Bone marrow (tissue), 2 donors: ENCODE measurements around the gene RRAS2.
"Not testable (repeated sequence)": the region's sequence is repeated elsewhere in the genome, so short reads cannot be mapped to it uniquely, and the experiment has no call there.

Experiments used
- DNase-seq, 2 donors: peaks; one replicate each; lab custom pipeline; 2025; lab: John Stamatoyannopoulos, UW

Gene RRAS2

DNA sequence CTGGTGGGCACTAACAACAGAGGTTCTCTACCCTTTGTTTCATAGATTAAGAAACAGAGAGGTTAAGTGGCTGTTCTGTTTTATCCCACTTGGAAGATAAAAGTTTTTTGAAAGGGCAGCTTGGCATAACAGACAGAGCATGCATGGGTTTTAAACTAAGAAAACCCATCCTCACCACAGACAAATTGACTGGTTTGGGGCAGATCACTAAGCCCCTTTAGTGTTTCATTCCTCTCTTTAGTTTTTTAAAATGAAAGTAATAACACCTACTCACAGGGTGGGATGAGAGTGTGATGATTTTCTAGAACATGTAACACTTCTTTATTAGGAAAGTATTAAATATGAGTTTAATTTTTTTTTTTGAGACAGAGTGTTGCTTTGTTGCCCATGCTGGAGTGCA lies 12.3 kb upstream of the RRAS2 start:
- DNase-seq: no peak

DNA sequence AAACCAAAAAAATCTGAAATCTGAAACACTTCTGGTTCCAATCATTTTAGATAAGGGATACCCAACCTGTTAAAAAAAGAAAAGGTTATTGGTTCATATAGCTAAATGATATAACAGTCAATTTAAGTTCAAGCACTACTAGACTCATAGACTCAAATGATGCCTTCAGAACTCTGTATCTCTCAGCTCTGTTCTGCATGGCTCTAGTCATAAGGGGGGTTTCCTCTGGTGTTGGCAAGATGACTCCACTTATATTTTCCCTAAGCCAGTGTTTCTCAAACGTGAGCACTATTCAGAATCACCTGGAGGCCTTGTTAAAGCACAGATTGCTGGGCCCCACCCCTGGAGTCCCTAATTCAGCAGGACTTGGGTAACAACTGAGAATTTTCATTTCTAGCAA lies 11.5 kb upstream of the RRAS2 start:
- DNase-seq: no peak

DNA sequence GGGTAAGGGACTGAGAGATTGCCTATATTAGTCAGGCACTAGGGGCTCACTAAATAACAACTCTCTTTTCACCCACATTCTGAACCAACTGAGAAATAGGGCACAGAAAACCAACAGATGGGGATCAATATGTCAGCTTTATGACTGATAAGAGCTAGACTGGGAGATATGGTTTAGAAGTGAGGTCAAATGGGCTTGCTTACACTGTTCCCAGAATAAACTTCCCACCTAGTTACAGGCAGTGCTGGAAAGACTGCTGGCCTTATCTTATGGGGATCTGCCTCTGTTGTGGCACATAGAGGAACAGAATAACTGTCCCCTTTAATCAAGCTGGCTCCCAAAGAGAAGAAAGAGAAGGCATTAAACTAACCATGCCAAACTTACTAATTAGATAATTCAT lies 10.6 kb upstream of the RRAS2 start:
- DNase-seq: no peak

DNA sequence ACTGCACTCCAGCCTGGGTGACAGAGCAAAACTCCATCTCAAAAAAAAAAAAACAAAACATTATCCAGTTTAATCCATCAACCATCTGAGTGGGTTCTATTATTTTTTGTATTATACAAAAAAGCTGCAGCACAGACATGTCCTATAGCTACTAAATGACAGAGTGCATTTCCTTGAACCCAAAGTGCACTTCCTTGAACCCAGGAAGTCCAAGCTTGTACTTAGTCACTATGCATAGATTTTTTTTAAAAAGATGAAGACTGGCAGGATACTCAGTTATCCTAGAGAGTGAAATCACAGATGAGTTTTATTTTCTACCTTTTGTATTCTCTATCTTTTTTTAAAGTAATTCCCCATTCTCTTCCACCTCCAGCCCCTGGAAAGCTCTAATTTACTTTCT lies 8.0 kb upstream of the RRAS2 start:
- DNase-seq: no peak

DNA sequence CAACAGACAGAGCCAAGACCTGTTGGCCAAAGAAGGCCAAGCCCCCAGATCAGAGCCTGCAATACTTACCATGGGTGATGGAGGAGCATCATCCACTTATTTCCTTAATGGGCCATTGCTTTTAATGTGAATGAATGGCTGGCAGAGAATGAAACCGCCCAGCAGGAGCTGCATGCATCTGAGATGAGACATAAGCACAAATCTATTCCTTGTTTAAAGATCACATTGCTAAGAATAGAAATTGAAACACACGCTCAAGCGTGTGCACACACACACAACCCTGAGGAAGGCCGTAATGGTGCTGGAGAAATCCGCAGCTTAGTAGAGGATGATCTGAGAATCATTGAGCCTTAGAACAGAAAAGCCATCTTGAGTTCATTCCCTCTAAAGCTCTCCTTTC lies 5.3 kb upstream of the RRAS2 start:
- DNase-seq: no peak

DNA sequence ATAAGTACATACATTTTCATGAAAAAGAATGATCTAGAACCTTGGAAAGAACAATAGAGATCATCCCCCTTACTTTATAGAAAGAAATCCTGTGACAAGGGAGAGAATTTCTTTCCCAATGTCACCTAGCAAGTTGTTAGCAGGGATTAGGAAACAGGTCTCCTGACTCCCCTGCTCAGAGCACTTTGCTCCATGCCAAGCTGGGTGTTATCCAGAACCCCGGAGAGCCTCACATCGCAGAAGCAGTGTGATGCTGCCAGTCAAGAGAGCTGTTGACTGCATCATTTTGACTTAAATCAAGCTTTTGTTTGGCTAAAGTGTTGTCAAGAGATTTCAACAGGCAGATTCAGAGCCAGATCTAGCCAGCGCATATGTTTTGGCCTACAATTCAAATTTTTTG lies 3.6 kb upstream of the RRAS2 start:
- DNase-seq: no peak

DNA sequence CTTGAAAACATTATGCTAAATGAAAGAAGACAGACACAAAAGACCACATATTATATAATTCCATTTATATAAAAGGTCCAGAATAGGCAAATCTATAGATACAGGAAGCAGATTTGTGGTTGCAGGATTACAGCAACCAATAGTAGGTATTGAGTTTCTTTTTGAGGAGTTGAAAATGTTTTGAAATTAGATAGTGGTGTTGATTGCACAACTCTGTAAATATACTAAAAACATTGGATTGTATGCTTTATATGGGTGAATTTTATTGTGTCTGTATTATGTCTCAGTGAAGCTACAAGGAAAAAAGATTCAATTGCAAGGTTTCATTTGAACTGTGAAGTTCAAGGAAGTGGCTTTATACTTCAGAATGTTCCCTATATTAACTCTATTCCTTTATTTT lies 3.0 kb upstream of the RRAS2 start:
- no peak for DNase-seq

DNA sequence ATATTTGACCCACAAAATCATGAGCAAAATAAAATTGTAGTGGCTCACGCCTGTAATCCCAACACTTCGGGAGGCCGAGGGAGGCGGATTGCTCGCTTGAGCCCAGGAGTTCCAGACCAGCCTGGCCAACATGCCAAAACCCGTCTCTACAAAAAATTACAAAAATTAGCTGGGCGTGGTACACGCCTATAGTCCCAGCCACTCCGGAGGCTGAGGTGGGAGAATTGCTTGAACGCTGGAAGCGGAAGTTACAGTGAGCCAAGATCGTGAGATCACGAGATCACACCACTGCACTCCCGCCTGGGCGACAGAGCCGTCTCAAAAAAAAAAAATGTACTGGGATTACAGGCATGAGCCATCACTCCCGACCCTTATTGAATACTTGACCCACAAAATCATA lies 2.0 kb upstream of the RRAS2 start:
- no peak for DNase-seq

DNA sequence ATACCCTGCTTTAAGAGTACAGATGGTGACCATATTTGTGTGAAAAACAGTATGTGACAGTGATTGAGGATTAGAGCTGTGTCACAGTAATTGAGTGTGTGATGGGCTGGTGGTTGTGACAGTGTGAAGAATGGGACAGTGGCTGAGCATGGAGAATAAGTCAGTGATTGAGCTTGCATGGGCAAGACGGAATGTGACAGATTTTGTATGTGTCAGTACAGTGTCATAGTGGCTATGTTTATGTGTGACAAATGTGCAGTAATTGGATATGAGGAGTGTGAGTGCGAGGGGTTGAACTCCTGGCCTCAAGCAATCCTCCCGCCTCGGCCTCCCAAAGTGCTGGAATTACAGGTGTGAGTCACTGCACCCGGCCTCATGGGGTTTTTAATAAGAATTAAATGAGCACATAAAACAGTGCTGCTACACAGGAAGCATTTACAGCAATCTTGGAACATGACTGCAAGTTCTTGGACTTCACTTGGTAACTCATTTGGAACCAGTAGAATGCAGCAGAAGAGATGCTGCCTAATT lies 583 bp upstream of the RRAS2 start:
- DNase-seq: no peak

DNA sequence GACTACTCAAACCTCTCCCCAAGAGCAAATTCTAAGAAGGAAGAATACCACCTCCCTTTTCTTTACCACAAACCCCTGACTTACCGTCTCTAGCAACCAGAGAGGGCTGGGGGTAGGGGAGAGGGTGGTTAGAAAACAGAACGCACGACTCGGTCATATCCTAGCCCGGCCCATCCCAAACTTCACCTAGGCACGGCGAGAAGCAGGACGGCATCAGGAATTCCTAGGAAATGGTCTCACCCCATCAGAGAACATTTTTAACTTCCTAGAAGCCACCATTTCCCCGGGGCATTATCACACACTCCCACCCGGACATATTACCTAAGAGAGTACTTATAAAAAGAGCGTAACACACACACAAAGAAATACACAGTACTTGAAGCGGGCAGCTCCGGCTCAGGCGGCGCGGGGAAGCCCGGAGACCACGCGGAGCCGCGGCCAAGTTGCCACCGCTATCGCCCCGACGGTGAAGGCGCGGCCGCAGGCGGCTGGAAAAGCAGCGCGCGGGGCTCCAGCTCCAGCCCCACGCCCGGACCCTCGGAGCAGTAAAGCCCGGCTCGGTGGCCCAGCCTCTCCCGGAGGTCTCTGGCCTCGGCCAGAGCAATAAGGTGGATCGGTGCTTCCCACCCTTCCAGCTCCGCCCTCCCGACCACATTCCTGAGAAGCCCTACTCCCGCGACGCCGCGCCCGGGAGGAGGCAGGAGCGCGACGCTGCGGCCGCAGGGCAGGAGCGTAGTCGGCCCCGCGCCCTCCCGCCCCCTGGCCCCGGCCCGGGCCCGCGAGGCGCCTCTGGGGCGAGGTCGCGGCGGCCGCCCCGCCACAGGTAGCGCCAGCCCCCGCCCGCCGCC lies 878 bp downstream of the RRAS2 start:
- no peak for DNase-seq

DNA sequence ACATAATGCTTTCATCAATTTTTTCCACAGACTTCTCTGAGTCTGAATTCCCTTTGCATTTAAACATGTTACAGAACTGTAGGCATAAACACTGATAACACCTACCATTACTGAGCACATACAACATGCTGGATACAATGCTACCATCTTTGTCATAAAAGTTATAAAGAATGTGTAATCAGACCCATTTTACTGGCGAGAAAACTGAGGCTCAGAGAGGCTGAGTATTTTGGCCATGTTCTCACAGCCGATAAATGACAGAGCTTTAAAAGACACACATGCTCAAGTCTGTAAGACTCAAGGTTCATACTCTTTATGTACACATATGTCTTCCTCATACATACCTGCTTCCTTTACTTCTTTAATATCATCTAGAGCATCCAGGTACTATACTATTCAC lies 2.6 kb downstream of the RRAS2 start:
- DNase-seq: no peak

DNA sequence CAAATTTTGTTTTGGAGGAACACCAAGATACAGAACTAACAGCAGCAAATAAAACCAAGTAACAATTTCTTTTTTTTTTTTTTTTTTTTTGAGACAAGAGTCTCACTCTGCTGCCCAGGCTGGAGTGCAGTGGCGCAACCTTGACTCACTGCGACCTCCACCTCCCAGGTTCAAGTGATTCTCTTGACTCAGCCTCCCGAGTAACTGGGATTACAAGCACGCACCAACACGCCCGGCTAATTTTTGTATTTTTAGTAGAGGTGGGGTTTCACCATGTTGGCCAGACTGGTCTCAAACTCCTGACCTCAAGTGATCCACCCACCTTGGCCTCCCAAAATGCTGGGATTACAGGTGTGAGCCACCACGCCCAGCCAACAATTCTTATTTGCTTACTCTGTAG lies 4.4 kb downstream of the RRAS2 start:
- not testable (repeated sequence) for DNase-seq

DNA sequence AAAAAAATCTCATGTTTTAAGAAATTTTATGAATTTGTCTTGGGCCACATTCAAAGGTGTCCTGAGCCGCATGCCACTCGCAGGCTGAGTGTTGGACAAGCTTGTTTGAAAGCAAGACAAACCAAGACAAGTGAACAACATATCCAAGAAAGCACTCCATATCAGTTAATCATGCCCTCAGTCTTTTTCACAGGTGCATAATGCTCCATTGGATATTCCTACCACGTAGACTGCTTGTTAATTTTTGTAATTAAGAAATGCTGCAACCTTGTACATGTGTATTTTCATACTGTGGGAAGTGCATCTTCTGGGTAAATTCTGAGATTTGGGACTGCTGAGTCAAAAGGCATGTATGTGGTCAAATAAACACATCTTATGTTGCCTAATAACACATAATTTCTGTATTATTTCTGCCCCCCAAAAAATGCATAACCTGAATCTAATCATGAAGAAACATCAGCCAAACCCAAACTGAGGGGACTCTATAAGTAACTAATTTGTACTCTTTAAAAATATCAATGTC lies 8.2 kb downstream of the RRAS2 start:
- DNase-seq: no peak

DNA sequence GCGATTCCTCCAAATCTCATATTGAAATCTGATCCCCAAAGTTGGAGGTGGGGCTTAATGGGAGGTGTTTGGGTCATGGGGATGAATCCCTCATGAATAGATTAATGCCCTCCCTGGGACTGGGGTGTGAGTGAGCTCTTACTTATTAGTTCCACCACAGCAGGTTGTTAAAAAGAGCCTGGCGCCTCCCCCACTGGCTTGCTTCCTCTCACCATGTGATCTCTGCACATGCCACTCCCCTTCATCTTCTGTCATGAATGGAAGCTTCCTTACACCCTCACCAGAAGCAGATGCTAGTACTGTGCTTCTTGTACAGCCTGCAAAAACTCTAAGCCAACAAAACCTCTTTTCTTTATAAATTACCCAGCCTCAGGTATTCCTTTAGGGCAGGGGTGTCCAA lies 8.8 kb downstream of the RRAS2 start:
- peak in 1 of 2 donors; percentile 37 for DNase-seq

DNA sequence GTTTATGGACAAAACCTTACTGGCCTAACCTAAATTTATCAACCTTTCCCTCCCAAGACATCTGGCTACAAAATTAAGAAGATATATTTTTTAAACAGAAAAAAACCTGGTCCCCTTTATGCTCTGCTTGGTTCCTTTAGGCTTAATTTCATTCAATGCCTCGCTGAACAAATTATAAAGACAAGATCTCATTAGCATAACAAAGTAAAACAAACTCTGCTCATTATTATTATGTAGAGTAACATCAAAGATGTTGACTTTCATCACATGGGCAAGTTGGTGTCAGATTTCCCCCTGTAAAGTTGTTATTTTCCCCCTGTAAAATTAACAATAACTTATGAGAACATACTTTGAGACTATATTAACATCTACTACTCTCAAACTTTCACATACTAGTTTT lies 11.0 kb downstream of the RRAS2 start:
- DNase-seq: no peak

DNA sequence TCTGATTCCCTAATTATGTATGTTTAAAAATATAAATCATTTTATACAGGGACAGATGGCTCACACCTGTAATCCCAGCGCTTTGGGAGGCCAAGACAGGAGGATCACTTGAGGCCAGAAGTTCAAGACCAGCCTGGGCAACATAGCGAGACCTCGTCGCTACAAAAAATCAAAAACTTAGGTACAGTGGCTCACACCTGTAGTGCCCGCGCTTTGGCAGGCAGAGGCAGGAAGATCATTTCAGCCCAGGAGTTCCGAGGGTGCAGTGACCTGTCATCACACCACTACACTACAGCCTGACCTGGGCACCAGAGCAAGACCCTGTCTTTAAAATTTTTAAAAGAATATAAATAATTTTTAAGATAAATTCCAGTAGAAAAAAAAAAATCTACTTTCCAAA lies 11.5 kb downstream of the RRAS2 start:
- no peak for DNase-seq

DNA sequence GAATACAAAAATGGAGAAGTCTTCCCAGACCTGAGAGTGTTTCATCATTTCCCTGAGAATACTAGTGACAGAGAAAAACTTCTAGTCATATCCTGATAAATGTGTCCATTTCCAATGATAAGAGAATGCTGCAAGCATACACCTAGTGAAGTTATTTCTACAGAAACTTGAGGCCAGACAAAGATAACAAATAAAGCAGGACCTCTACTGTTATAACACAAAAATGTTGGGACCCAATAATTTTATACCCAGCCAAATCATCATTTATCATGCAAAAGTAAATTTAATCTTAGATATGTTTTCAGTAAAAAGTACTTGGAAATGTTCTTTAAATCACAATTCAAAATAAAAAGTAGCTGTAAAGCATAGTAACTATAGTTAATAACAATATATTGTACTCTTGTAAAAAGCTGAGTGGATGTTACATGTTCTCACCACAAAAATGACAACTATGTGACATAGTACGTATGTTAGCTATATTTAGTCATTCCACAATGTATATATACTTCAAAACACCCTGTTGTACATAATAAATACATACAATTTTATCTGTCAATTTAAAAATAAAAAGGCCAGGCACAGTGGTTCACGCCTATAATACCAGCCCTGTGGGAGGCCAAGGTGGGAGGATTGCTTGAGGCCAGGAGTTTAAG lies 12.6 kb downstream of the RRAS2 start:
- no peak for DNase-seq

DNA sequence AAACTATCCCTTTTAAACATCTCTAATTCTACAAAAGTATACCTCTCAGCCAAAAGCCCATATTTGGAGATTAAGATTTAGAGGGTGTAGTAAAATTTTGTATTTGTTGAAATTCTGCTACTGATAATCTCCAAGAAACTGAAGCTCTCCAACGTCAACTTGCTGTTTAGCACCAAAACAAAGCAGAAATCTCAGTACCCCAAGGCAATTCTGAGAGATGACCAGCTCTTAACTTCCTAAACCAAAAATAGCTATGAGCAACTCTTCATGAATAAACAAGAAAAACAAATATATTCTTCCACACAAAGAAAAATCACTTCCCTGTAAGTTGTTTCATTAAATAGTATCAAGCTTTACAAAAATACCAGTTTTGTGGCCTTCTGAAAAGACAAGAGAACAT lies 13.3 kb downstream of the RRAS2 start:
- DNase-seq: no peak

DNA sequence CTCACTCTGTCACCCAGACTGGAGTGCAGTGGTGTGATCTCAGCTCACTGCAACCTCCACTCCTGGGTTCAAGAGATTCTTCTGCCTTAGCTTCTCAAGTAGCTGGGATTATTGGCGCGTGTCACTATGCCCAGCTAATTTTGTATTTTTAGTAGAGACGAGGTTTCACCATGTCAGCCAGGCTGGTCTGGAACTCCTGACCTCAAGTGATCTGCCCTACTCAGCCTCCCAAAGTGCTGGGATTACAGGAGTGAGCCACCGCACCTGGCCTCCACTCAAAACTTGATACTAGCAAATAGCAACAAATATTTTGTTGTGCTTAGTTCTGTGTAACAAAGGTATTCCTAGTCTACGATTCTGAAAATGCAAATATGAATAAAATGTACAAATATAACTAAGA lies 14.0 kb downstream of the RRAS2 start:
- not testable (repeated sequence) for DNase-seq

DNA sequence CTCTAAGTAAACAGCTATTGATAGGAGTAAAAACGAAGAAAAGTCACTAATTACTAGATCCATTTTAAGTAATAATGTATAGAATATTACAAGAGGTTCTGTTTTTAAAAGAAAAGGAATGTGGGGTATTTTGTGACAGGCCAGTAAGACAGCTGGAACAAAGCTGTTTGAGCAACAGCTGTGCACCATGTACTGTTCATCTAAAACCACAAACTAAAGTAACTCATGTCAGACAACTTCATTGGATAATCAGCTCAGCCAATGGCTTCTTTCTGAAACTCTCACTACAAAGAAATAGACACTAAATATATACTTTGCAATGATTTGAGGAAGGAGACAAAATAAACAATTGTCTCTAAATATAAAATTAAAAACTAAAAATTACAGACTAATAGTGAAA lies 16.1 kb downstream of the RRAS2 start:
- DNase-seq: no peak

DNA sequence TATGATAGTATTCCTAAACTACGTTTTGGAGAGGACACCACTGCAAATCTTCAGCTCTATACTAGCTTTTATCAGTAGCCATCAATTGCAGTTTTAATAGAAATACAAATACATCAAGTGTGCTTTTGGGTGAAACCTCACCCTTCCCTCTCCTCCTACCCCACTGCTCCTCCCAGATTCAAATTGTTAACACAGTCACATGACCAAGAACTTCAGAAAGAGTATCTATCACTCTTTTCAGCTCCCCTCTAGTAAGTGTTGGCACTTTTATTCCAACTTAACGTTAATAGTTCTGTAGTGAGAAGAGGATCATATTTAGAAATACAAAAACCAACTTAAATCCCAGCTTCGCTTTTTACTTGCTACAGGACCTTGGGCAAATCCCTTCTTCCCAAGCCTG lies 17.0 kb downstream of the RRAS2 start:
- DNase-seq: no peak

DNA sequence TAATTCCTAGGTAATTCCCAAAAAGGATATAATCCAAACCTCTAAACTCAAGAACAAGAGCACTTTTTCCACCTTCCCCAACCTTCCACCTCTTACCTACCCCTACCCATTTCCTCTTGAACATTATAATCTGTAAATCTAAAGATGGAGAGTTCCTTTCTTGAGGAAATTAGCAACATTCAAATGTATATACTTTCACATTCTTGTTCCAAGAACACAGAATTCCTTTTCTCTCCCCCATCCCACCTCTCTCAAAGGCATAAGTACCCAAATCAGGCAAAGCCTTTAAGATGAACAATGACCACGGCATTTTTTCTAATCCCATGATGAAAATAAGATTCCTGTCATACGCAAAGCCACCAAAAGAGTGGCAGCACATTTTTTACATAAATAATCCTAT lies 18.3 kb downstream of the RRAS2 start:
- no peak for DNase-seq

DNA sequence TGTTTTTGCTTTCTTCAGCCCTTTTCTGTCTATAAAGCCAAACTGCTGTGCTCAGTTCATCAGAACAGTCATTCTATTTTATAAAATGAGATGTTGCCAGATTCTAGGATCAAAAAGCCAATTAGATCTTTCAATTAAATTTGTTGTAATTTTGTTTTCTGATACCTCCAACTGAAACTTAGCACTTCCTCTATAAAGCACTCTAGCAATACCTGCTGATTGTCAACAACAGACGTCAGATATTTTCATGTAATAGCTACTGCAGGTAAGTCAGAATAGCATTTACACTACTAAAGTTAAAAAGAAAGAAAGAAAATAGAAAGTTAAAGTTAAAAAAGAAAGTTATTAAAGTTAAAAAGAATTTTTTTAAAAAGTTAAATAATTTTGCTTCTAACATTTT lies 19.6 kb downstream of the RRAS2 start:
- no peak for DNase-seq
